ENCODE data around the gene COL4A2.

COL4A2 gene

DNA sequence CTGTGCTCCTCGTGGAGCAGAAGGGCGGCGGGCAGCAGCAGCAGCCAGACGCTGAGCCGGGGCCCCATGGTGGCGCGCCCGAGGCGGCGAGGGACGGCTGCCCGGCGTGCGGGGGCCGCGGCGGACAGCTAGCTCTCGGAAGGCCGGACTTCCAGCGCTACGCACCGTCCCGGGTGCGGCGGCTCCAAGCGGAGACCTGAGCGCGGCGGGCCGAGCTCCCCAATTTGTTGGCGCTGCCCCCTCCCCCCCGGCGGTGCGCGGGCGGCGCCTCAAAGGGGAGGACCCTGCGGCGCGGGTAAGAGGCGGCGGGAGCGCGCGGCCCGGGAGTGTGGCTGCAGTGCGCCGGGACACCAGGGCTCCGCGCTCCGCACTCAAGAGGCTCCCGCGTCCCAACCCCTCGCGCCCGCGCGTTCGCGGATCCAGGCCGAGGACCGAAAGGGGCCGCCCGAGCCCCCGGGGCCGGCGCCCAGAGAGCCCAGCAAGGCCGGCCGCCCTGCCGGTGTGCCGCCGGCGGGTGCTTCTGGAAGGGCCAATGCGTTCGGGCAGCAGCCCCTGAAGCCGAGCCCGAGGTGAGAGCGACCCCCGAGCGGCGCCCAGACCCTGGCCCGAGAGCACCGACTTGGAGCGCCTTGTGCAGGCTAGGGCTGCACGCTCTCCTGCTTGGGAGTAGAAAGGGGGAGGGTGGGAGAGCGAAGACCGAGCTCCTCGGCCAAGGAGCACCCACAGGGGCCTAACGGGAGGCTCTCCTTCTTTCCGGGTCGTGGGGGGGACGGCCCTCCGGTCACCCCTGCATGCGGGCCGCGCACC is at the start of gene COL4A2, which contains the start of gene COL4A1:
Gene COL4A2 (plus strand): TSS at position 325 of the 807 bp plus-strand sequence. CDS start 620 bp downstream, outside the sequence.
Gene COL4A1 (minus strand): TSS at position 198 of the 807 bp plus-strand sequence. CDS start 130 bp downstream, at position 68.
- no peak for ATAC-seq
- Mint-ChIP-seq H3K9me3 (no peaks in the 10 kb centered on the region), H3K4me3 (no peak within 1 kb of the TSS), H3K4me1 (no peaks in the 10 kb centered on the region), H3K27ac (no peak within 1 kb of the TSS), H3K27me3 (peaks cover 81% of the 10 kb centered on the region), H3K36me3 (no peaks in the 10 kb centered on the region)

DNA sequence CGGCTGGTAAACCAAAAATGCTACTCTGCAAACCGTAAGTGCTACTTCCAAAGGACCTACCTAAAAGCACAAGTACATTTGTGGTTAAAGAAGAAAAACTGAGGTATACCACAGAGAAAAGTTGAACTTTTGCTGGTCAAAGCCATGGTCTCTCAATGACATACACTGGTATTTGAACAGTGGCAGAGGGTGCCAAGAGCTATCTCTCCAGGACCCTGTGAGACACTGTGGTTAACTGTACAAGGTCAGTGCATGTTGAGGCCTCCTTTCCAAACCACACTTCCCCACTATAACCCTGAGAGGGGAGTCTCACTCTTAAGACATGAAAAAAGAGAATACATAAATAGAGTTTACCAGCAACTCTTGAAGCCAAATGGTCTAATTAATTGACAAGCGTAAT is 49.7 kb upstream of the COL4A2 start:
- H3K4me1 Mint-ChIP-seq, result peaks cover 6% of the 10 kb centered on the region
- peaks cover 45% of the 10 kb centered on the region for H3K27me3 Mint-ChIP-seq
- no peak for ATAC-seq
- no peak overlapping the region for H3K27ac Mint-ChIP-seq
- peaks cover 8% of the 10 kb centered on the region for H3K9me3 Mint-ChIP-seq
- H3K36me3 Mint-ChIP-seq, result no peaks in the 10 kb centered on the region
- H3K4me3 Mint-ChIP-seq, result no peak overlapping the region

DNA sequence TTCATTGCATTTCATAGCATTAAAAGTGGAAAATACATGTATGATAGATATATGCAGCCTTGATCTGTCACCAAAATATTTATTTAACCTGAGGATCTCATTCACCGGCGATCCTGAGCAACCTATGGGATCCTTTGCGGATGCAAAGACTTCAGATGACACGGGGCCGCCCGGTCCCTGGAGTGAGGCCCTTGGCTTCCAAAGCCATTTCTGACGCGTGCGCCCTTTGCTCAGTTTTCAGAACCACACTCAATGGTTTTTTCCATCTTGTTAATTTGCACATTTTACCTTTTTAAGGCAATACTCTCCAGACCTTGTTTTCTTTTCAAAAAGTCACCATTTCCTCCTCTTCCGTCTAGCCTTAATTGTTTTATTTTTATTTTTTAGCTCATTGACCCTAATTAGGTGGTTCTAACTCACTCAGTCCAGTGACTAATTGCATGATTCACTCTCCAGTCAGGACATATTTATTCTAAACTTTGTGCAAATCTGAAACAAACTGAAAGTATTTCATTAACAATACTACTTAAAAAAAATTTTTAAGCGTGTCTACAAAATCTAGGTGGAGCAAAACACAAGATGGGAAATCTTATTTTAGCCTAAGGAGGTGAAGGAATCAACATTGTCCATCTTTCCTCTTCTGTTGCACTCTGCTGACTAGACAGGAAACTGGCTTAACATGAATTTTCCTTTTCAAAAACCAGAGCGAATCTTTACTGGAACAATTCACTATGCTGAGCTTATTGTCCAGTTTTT is 48.0 kb upstream of the COL4A2 start:
- no peaks in the 10 kb centered on the region for H3K36me3 Mint-ChIP-seq
- no peak overlapping the region for H3K27ac Mint-ChIP-seq
- H3K27me3 Mint-ChIP-seq, result peaks cover 53% of the 10 kb centered on the region
- H3K4me1 Mint-ChIP-seq, result peaks cover 6% of the 10 kb centered on the region
- peaks cover 8% of the 10 kb centered on the region for H3K9me3 Mint-ChIP-seq
- ATAC-seq, result no peak
- no peak overlapping the region for H3K4me3 Mint-ChIP-seq

DNA sequence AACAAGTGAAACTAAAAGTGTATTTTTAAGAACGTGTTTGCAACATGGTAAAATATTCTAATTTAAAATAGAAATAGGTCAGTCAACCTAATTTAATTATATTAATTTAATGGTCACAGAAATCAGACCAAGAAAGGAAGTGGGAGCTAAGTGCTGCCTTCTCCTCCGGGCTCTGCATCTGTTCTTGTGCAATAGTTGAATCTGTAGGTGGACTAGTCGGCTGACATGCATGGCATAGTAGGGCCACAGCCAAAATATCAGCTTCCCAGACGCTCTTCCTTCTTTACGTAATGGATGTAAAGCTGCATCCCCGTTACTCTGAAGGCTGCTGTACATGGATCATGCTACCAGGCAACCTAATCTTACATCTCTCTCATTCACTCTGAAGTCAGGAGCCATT is 47.4 kb upstream of the COL4A2 start:
- Mint-ChIP-seq H3K9me3 (peaks cover 7% of the 10 kb centered on the region), H3K27ac (no peak overlapping the region), H3K27me3 (peaks cover 53% of the 10 kb centered on the region), H3K4me3 (no peak overlapping the region), H3K36me3 (no peaks in the 10 kb centered on the region), H3K4me1 (peaks cover 6% of the 10 kb centered on the region)
- ATAC-seq, result no peak

DNA sequence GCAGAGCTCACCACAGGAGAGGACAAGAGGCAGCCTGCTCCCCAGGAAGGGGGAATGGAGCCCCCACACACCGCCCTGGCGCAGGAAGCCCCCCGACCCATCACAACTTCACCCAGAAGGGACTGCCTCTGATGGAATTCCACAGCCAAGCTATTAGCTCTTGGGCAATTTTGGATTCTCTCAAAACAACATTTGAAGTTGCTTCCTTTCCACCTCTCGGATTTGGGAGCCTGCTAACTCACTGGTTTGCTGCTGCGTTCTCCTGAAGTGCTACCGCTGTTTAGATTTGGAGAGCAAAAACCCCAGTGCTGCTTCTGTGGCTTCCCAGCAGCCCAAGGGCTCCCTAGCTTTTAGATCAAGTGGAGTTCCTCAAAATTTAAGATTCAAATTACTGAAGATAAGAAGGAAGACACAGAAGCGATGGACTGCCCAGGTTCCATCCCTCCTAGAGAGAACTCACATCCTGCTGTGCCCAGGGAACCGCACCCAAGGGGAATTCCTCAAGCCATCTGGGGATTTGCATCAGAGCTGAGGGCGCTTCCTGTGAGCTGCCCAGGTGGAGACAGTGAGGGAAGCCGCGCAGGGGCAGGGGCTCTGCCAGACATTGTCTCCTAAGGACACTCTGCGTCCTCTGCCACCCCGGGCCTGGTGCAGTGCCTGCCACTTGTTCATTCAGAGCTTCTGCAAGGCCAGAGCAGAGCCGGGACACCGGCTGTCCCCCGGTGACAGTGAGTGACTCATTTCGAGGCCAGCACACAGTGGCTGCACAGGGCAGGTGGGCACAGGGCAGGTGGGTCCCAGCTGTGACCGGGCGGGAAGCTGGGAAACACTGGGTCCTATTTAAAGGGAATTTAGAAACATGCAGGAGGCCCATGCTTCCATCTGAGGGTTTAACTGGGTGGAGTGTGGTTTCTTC is 45.7 kb upstream of the COL4A2 start:
- Mint-ChIP-seq H3K4me1 (no peaks in the 10 kb centered on the region), H3K27me3 (peaks cover 45% of the 10 kb centered on the region), H3K27ac (no peak overlapping the region), H3K4me3 (no peak overlapping the region), H3K9me3 (no peaks in the 10 kb centered on the region), H3K36me3 (no peaks in the 10 kb centered on the region)
- peak; percentile 34 for ATAC-seq

DNA sequence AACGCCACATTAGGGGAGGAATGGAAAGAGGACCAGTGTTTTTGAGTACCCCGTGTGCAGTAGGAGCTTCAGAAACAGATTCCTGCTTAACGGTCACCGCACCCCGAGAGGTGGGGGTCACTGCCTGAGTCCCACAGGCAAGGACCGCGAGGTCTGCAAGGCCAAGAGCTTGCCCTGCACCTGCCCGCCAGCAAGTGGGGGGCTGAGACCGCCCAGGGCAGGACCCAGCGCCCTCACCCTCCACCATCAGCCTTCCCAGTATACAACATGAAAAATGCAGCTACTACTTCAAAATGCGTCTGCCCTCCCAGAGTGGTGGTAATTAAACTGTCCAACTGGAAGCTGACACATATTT is 45.0 kb upstream of the COL4A2 start:
- H3K4me3 Mint-ChIP-seq, result no peak overlapping the region
- H3K27me3 Mint-ChIP-seq, result peaks cover 42% of the 10 kb centered on the region
- ATAC-seq, result no peak
- H3K36me3 Mint-ChIP-seq, result no peaks in the 10 kb centered on the region
- no peak overlapping the region for H3K27ac Mint-ChIP-seq
- no peaks in the 10 kb centered on the region for H3K9me3 Mint-ChIP-seq
- H3K4me1 Mint-ChIP-seq, result no peaks in the 10 kb centered on the region

DNA sequence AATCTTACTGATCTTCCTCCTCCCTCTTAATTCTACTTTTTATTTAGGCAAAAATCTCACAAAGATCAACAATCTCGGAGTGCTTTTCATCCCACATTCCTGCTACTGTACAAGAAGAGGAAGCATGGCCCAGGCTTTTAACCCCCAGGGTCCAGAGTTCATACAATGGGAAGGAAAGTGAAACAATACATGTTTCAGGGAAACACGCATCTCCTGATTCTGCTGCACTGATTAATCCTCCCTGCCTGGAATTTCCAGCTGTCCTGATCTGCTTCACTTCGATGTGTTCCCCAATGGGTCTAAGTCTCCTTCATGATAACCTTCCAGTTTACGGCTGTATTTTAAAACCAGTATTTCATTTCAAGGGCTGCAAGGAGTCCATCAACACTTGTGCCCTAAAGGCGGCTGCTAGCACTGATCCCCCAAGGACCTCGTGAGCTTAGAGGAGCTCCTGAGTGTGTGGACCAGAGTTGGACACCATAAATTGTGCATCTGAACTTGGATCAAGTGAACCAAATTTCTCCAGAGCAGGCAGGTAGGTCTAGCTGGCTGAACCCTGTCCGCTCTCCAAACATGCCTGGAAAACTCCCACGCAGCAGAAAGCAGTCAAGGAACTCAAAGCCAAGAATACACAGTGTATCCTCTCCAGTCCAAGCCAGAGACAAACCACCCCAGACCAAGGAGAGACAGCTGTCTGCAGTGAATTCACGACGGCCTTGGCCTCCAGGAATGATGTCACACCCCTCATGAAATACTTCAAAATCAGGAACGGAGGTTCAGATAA is 44.4 kb upstream of the COL4A2 start:
- no peaks in the 10 kb centered on the region for H3K36me3 Mint-ChIP-seq
- no peaks in the 10 kb centered on the region for H3K4me1 Mint-ChIP-seq
- peaks cover 42% of the 10 kb centered on the region for H3K27me3 Mint-ChIP-seq
- H3K4me3 Mint-ChIP-seq, result no peak overlapping the region
- no peaks in the 10 kb centered on the region for H3K9me3 Mint-ChIP-seq
- H3K27ac Mint-ChIP-seq, result no peak overlapping the region
- ATAC-seq, result no peak

DNA sequence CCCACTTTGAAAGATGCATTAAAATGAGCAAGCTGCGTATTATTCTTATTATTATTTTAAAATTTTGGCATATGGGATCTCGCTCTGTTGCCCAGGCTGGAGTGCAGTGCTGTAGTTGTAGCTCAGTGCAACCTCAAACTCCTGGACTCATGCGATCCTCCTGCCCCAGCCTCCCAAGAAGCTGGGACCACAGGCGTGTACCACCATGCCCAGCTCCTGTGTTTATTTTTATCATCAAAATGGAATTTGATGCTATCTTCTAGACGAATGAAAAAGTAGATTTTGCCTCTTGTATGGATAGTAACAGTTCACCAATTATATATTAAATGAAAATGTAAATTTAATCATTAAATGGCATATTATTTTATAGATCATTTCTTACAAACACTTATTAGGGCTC is 43.7 kb upstream of the COL4A2 start:
- no peak for ATAC-seq
- no peak overlapping the region for H3K4me3 Mint-ChIP-seq
- H3K27ac Mint-ChIP-seq, result no peak overlapping the region
- no peaks in the 10 kb centered on the region for H3K36me3 Mint-ChIP-seq
- peaks cover 42% of the 10 kb centered on the region for H3K27me3 Mint-ChIP-seq
- H3K4me1 Mint-ChIP-seq, result no peaks in the 10 kb centered on the region
- no peaks in the 10 kb centered on the region for H3K9me3 Mint-ChIP-seq

DNA sequence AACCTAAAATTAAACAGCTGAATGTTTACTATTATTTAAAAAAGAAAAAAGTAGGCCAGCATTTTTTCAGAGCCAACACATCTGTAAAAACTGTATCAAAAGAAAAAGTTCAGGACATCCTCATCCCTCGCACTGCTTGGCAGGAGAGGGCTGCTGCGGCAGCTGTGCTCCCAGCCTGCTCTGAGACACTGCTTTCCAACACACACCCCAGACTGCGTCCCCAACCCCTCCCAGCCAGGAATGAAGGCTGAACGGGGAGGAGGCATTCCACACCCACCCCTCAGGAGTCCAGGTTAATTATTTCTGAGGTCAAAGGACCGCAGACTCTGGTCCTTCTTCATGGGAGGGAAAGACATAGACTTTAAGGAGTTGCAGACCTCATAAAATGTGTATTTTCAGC is 43.2 kb upstream of the COL4A2 start:
- Mint-ChIP-seq H3K27me3 (peaks cover 40% of the 10 kb centered on the region), H3K4me3 (no peak overlapping the region), H3K9me3 (no peaks in the 10 kb centered on the region), H3K4me1 (no peaks in the 10 kb centered on the region), H3K27ac (no peak overlapping the region), H3K36me3 (no peaks in the 10 kb centered on the region)
- ATAC-seq, result no peak

DNA sequence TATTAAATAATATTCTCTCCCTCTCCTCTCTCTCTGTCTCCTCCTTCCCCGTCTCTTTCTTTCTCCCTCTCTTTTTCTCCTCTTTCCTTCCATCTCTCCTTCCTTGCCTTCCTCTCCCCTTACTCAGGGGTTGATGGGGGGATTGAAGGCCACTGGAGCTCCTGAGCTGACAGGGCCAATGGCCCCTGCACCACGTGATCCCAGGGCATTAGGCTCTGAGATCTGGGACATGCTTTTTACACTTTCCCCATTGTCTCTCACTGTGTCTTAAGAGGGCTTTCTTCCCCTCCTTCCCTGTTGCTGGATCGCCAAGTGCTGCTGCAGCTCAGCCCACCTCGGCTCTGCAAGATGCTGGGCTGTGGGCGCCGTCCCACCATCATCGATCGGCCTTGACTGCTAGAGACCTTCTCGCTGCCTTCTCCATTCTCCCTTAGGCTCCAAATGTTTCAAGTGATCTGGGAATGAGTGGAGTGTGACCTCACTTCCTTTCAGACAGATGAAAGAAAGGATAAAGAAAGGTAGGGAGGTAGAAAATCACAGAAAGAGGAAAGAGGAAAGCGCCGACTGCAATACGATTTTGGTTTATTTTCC is 42.3 kb upstream of the COL4A2 start:
- Mint-ChIP-seq H3K4me3 (no peak overlapping the region), H3K4me1 (no peaks in the 10 kb centered on the region), H3K9me3 (no peaks in the 10 kb centered on the region), H3K27me3 (peaks cover 33% of the 10 kb centered on the region), H3K27ac (no peak overlapping the region), H3K36me3 (no peaks in the 10 kb centered on the region)
- ATAC-seq, result no peak

DNA sequence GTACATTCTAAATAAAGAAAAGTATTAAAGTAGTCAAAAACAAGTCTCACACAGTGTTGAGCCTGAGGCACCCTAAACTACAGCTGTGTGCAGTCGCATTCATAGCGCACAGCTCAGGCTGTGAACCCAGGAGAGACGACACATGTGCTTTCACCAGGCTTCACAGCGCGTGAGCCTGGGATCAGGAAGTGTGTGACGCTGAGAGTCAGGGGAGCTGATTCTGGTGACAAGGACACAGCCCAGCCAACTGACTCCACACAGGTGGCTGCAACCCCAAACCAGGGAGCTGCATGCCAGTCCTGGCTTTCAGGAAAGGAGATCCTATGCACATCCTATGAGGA is 41.8 kb upstream of the COL4A2 start:
- Mint-ChIP-seq H3K4me3 (no peak overlapping the region), H3K36me3 (no peaks in the 10 kb centered on the region), H3K27me3 (peaks cover 29% of the 10 kb centered on the region), H3K4me1 (no peaks in the 10 kb centered on the region), H3K27ac (no peak overlapping the region), H3K9me3 (no peaks in the 10 kb centered on the region)
- ATAC-seq, result no peak

DNA sequence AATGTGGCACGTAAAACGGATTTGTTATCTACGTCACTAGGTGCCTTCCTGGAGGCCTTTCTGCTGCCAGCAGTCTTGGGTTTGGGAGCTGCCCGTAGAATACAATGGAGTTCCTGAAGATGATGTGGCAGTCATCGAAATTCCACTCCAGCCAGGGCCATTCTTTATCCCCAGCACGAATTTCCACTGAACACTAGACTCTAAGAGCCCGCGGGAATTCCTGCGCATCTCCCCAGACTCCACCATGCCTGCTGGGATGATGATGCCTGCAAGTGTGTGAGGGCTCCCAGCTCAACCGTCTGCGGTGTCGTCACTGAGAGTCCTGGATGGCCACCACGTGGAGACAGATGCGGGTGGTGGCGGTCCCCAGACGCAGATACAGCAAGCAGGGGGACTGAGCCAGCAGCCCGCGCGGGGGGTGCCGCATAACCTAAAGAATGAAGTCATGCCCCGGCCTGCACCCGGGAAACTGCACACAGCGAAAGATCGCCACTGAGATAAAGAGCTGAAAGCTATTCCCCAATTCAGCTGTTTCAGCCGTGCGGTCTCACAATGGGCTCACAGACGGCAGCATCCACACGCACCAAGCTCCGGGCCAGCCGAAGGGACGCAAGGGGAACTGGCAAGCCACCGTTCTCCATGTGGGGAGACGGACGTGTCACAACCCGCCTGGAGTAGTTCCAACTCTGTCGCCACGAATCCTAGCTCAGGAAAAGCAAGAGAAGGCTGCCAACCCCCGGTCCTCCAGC is 41.2 kb upstream of the COL4A2 start:
- Mint-ChIP-seq H3K27me3 (peaks cover 24% of the 10 kb centered on the region), H3K4me1 (no peaks in the 10 kb centered on the region), H3K9me3 (no peaks in the 10 kb centered on the region)

DNA sequence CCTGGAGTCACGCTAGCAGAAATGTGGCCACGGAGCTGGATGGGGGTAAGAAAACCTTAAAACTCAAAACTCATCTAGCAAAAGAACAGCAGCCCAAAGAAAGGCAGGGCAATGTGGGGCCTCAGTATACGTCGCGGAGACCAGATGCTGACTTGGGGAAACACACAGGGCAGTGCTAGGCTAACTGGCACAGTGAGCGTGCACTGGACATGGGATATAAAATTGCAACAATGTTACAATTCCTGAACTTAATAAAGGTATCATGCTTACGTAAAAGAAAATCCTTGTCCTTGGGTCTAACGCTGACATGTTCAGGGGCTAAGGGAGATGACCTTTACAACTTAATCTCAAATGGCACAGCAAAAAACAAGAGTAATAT is 40.7 kb upstream of the COL4A2 start:
- H3K27ac Mint-ChIP-seq, result no peak overlapping the region
- no peaks in the 10 kb centered on the region for H3K9me3 Mint-ChIP-seq
- H3K36me3 Mint-ChIP-seq, result no peaks in the 10 kb centered on the region
- H3K27me3 Mint-ChIP-seq, result peaks cover 18% of the 10 kb centered on the region
- no peak for ATAC-seq
- H3K4me1 Mint-ChIP-seq, result no peaks in the 10 kb centered on the region
- no peak overlapping the region for H3K4me3 Mint-ChIP-seq

More for the DNA sequence above, 41.2 kb upstream of the COL4A2 start:
- H3K27ac Mint-ChIP-seq, result no peak overlapping the region
- no peaks in the 10 kb centered on the region for H3K36me3 Mint-ChIP-seq
- no peak for ATAC-seq
- no peak overlapping the region for H3K4me3 Mint-ChIP-seq

DNA sequence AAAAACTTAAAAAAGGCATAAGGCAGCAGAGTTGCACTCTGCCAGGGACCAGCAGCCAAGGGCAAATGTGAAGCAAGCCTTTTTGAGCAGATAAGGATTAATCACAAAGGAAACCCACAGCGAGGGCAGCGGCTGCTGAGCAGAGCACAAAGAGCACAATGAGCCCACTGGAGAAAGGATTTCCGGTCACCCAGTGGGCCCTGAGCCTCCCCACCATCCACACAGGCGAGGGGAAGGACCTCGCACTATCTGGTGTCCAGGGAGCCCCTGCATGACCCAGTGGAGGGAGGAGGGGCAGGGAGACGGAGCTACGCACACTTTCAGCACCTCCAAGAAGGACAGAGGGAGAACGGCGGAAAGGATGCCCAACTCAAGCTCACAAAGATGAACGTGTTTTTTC is 40.1 kb upstream of the COL4A2 start:
- no peak for ATAC-seq
- Mint-ChIP-seq H3K4me1 (no peaks in the 10 kb centered on the region), H3K27ac (no peak overlapping the region), H3K27me3 (peaks cover 12% of the 10 kb centered on the region), H3K36me3 (no peaks in the 10 kb centered on the region), H3K9me3 (no peaks in the 10 kb centered on the region), H3K4me3 (no peak overlapping the region)

Measured in stimulated activated memory B cell treated with anti-CD40 and anti-IgM and Interleukin-4, amounts not matched to agents 10 μg/mL and 1 μg/mL and 100 μg/mL, for 72 hours (primary cell).